PC-3 (cell line): Measurements from ENCODE around the gene FCRL4.

Source experiments
- CTCF ChIP-seq: fragments of 300-600 bp; sonication (generic); conservative IDR thresholded peaks from 2 replicates; pipeline ENCODE4 v1.5.1; 2017; ENCODE audit warnings: antibody characterized with exemption, low read depth, mild to moderate bottlenecking, low read length
- EZH2 ChIP-seq: fragments of 300-600 bp; sonication (generic); IDR thresholded peaks from one replicate; pipeline ENCODE4 v1.6.1; 2017; ENCODE audit warnings: antibody characterized with exemption, mild to moderate bottlenecking, low read length; ENCODE audit not compliant: unreplicated experiment

GRCh38 chr1:157618190-157618589 is 20.3 kb upstream of the FCRL4 start:
- no peak for TF ChIP-seq CTCF
- no peak for TF ChIP-seq EZH2
